Stomach (tissue), 9 donors: ENCODE measurements around the gene STARD3. TPM values are rescaled to one million over a fixed set of nuclear protein-coding genes. Genes with fewer than 3 reads are reported as not detected.

Experiments
- DNase-seq, 2 donors: peaks; one replicate each; pipeline versions ENCODE4 v3.0.0 to v3.0.0-alpha.2; 2013 to 2019
- H3K27ac ChIP-seq, 5 donors: fragments of 200-600 bp in 4 of 5; sonication (generic) in 4 of 5; one replicate each; pipeline ENCODE4 v1.5.1; 2013 to 2019; ENCODE audit warnings: mild to moderate bottlenecking in 1 of 5, moderate library complexity in 1 of 5
- H3K27me3 ChIP-seq, 3 donors: fragments of 200-600 bp; sonication (generic); one replicate each; pipeline ENCODE4 v1.5.1; 2017 to 2019; ENCODE audit warnings: mixed run types in 1 of 3
- H3K36me3 ChIP-seq, 4 donors: fragments of 200-600 bp; sonication (generic); 1 replicate in 3 of 4; 2 replicates in 1 of 4; pipeline ENCODE4 v1.5.1; 2016 to 2019
- H3K4me1 ChIP-seq, 4 donors: fragments of 200-600 bp; sonication (generic); one replicate each; pipeline ENCODE4 v1.5.1; 2016 to 2019
- H3K4me3 ChIP-seq, 4 donors: fragments of 200-600 bp; sonication (generic) in 3 of 4; one replicate each; pipeline ENCODE4 v1.5.1; 2016 to 2019; ENCODE audit warnings: mild to moderate bottlenecking in 1 of 4
- H3K9me3 ChIP-seq, 4 donors: fragments of 200-600 bp; sonication (generic); one replicate each; pipeline ENCODE4 v1.5.1; 2016 to 2019
- EP300 ChIP-seq: sonication (generic); formaldehyde crosslinking; IDR thresholded peaks from one replicate; pipeline ENCODE4 v1.6.1; 2017; ENCODE audit warnings: antibody characterized with exemption
- POLR2A ChIP-seq, 4 donors: fragments of 450-650 bp; IDR thresholded peaks; one replicate each; pipeline ENCODE4 v1.6.1; 2016; ENCODE audit warnings: antibody characterized with exemption in 4 of 4, control low read depth in 2 of 4, mild to moderate bottlenecking in 1 of 4, moderate library complexity in 1 of 4
- POLR2AphosphoS5 ChIP-seq, 3 donors: sonication (generic); formaldehyde crosslinking; IDR thresholded peaks; one replicate each; pipeline ENCODE4 v1.6.1; 2016; ENCODE audit warnings: antibody characterized with exemption in 3 of 3
- WGBS, 5 donors: extraction: QIAGEN DNeasy Blood & Tissue Kit in 3 of 5; methylation state at CpG; one replicate each; pipeline versions ENCODE4 v1.1.5 to v1.1.7; 2013 to 2018; 5-methylcytosine and 5-hydroxymethylcytosine counted together
- intact Hi-C: fragments of 100-400 bp; cut with DNase I; formaldehyde crosslinking; loops from one replicate; pipeline ENCODE4 v1.15.1; 2023; ENCODE audit warnings: low total_unique reads
- polyA plus RNA-seq, 3 donors: library from polyadenylated mRNA; stranded (reverse); fragments of 200-250 nt; gene quantifications; one replicate each; pipeline ENCODE4 v1.2.3, GENCODE V29; 2013
- total RNA-seq, 5 donors: library from RNA; depleted of rRNA; stranded (reverse); fragments of >200 nt; gene quantifications; one replicate each; pipeline versions ENCODE4 v1.1.0 to v1.2.3, GENCODE V29; 2014 to 2016
- TF ChIP-seq, protein P1 (sequence below), 7 experiments: fragments of 450-650 bp in 4 of 7; fragments of 200-600 bp in 3 of 7; sonication (generic) in 3 of 7; IDR thresholded peaks; one replicate each; pipeline ENCODE4 v1.5.1; 2016 to 2019; ENCODE audit warnings: antibody characterized with exemption in 7 of 7, control low read depth in 2 of 7, mild to moderate bottlenecking in 1 of 7
- donor health status: healthy with polysubstance abuse.
- donor health status: Bipolar disorder and iron deficiency.
- donor health status: healthy.

The STARD3 gene
- total and polyA plus RNA-seq, 8 donors, result 26.4 to 1,091 (median 52.0) TPM

GRCh38 chr17:39639566-39640458 is 2.9 kb downstream of the STARD3 start:
- intact Hi-C loops, result no loop called here
- peaks cover 34 to 92% (median 83%) of the 10 kb centered on the region in 4 donors for H3K4me1 ChIP-seq
- H3K9me3 ChIP-seq, result no peaks in the 10 kb centered on the region
- DNase-seq, result no peak
- no peaks in the 10 kb centered on the region for H3K27me3 ChIP-seq
- TF ChIP-seq POLR2A (IDR thresholded peaks at IDR 0.05), result no peak
- TF ChIP-seq EP300, result no peak
- TF ChIP-seq POLR2AphosphoS5 (IDR thresholded peaks at IDR 0.05), result no peak
- TF ChIP-seq, protein P1, sequence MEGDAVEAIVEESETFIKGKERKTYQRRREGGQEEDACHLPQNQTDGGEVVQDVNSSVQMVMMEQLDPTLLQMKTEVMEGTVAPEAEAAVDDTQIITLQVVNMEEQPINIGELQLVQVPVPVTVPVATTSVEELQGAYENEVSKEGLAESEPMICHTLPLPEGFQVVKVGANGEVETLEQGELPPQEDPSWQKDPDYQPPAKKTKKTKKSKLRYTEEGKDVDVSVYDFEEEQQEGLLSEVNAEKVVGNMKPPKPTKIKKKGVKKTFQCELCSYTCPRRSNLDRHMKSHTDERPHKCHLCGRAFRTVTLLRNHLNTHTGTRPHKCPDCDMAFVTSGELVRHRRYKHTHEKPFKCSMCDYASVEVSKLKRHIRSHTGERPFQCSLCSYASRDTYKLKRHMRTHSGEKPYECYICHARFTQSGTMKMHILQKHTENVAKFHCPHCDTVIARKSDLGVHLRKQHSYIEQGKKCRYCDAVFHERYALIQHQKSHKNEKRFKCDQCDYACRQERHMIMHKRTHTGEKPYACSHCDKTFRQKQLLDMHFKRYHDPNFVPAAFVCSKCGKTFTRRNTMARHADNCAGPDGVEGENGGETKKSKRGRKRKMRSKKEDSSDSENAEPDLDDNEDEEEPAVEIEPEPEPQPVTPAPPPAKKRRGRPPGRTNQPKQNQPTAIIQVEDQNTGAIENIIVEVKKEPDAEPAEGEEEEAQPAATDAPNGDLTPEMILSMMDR (IDR thresholded peaks at IDR 0.05), result no peak
- H3K4me3 ChIP-seq, result no peak overlapping the region
- 85 to 90% (median 87%) methylated on average over 10 to 11 of the region's 11 CpGs for WGBS, 5 donors
- H3K27ac ChIP-seq, result no peak overlapping the region
- peaks cover 0 to 3% (median 0%) of the 10 kb centered on the region in 4 donors for H3K36me3 ChIP-seq

GRCh38 chr17:39640591-39641031 is 3.7 kb downstream of the STARD3 start:
- H3K36me3 ChIP-seq, result peaks cover 0 to 3% (median 0%) of the 10 kb centered on the region in 4 donors
- TF ChIP-seq, protein P1 (IDR thresholded peaks at IDR 0.05), result no peak
- TF ChIP-seq POLR2A (IDR thresholded peaks at IDR 0.05), result no peak
- no peak for TF ChIP-seq EP300
- no peak for TF ChIP-seq POLR2AphosphoS5 (IDR thresholded peaks at IDR 0.05)
- H3K4me3 ChIP-seq, result no peak overlapping the region
- intact Hi-C loops, result no loop called here
- WGBS, 5 donors, result 39 to 54% (median 47%) methylated on average over 4 of the region's 4 CpGs
- peaks cover 34 to 91% (median 83%) of the 10 kb centered on the region in 4 donors for H3K4me1 ChIP-seq
- DNase-seq, result no peak
- H3K27ac ChIP-seq, result no peak overlapping the region
- H3K27me3 ChIP-seq, result no peaks in the 10 kb centered on the region
- no peaks in the 10 kb centered on the region for H3K9me3 ChIP-seq

GRCh38 chr17:39641097-39641496 is 4.2 kb downstream of the STARD3 start:
- H3K9me3 ChIP-seq, result no peaks in the 10 kb centered on the region
- no peak for TF ChIP-seq POLR2AphosphoS5 (IDR thresholded peaks at IDR 0.05)
- TF ChIP-seq POLR2A (IDR thresholded peaks at IDR 0.05), result no peak
- no peak for TF ChIP-seq EP300
- TF ChIP-seq, protein P1 (IDR thresholded peaks at IDR 0.05), result no peak
- no peaks in the 10 kb centered on the region for H3K27me3 ChIP-seq
- 88 to 98% (median 95%) methylated on average over 4 of the region's 4 CpGs for WGBS, 5 donors
- H3K36me3 ChIP-seq, result peaks cover 0 to 3% (median 0%) of the 10 kb centered on the region in 4 donors
- H3K27ac ChIP-seq, result no peak overlapping the region
- no peak for DNase-seq
- no peak overlapping the region for H3K4me3 ChIP-seq
- intact Hi-C loops, result no loop called here
- peaks cover 34 to 86% (median 81%) of the 10 kb centered on the region in 4 donors for H3K4me1 ChIP-seq

DNA sequence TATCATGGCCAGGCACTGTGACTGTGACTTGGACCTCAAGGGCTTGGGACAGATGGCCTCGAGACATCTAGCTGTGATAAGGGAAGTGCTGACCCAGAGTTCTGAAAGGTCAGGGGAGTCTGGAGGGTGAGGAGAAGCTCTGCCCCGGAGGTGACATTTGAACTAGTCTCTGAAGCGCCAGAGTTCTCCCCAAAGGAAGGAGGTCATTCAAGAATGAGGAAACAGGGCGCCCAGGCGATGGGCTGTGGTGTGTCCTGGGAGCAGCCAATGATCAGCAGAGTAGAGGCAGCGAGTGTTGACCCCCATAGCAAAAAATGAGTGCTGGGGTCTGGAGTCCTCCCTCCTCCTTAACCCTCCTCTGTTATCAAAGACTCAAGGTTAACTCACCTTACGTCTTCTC is 4.9 kb downstream of the STARD3 start:
- intact Hi-C loops, result no loop called here
- Histone ChIP-seq H3K36me3 (peaks cover 0 to 3% (median 0%) of the 10 kb centered on the region in 4 donors), H3K4me1 (peaks cover 28 to 78% (median 73%) of the 10 kb centered on the region in 4 donors), H3K27me3 (no peaks in the 10 kb centered on the region), H3K4me3 (no peak overlapping the region), H3K9me3 (no peaks in the 10 kb centered on the region), H3K27ac (no peak overlapping the region)
- TF ChIP-seq, protein P1 (IDR thresholded peaks at IDR 0.05), result no peak
- TF ChIP-seq POLR2AphosphoS5 (IDR thresholded peaks at IDR 0.05) (no peak), EP300 (no peak), POLR2A (IDR thresholded peaks at IDR 0.05) (no peak)
- 70 to 82% (median 73%) methylated on average over 7 of the region's 7 CpGs for WGBS, 5 donors
- no peak for DNase-seq
